OCI-LY7 (cell line): ENCODE measurements around the gene CCNC. TPM values are rescaled to one million over a fixed set of nuclear protein-coding genes. Genes with fewer than 3 reads are reported as not detected.

Experiments used
- BruUV-seq: library from RNA; stranded (reverse); fragments of 400-500 nt; replicated peaks from 2 replicates; lab custom pipeline; 2021; lab: Mats Ljungman, UMichigan
- CTCF ChIA-PET: fragments of 300-600 bp; sonication (Branson Sonifier 250); formaldehyde crosslinking; loops from one replicate; lab custom pipeline; 2022; ENCODE audit warnings: antibody characterized with exemption; ENCODE audit not compliant: unreplicated experiment; lab: Charles Lee
- POLR2A ChIA-PET: fragments of 300-600 bp; sonication (Branson Sonifier 250); formaldehyde crosslinking; loops from one replicate; lab custom pipeline; 2022; ENCODE audit warnings: antibody characterized with exemption; lab: Charles Lee
- DNase-seq: peaks from one replicate; pipeline ENCODE4 v3.0.0-alpha.2; 2015; ENCODE audit warnings: low spot score
- H2AFZ ChIP-seq: fragments of 200-600 bp; sonication (generic), shearing (Covaris generic); 2 replicates; pipeline ENCODE4 v1.6.1; 2014; ENCODE audit warnings: mild to moderate bottlenecking, antibody characterized with exemption, low read length, moderate library complexity
- H3K27ac ChIP-seq: fragments of 200-600 bp; sonication (generic); 2 replicates; pipeline ENCODE4 v1.5.1; 2014; ENCODE audit warnings: mixed run types, low read depth, mild to moderate bottlenecking, moderate library complexity, low read length, inconsistent platforms; ENCODE audit not compliant: poor library complexity, severe bottlenecking
- H3K36me3 ChIP-seq: fragments of 200-600 bp; sonication (generic); 2 replicates; pipeline ENCODE4 v1.6.1; 2014; ENCODE audit warnings: mild to moderate bottlenecking, antibody characterized with exemption, low read length, moderate library complexity, mixed read lengths; ENCODE audit not compliant: insufficient read depth
- H3K4me1 ChIP-seq: fragments of 200-600 bp; sonication (generic); 2 replicates; pipeline ENCODE4 v1.5.1; 2014; ENCODE audit warnings: mild to moderate bottlenecking, low read length; ENCODE audit not compliant: insufficient read depth, poor library complexity, severe bottlenecking
- H3K4me2 ChIP-seq: fragments of 200-600 bp; sonication (generic); 2 replicates; pipeline ENCODE4 v1.6.1; 2014; ENCODE audit warnings: mild to moderate bottlenecking, low read length
- H3K4me3 ChIP-seq: fragments of 200-600 bp; sonication (generic); 2 replicates; pipeline ENCODE4 v1.5.1; 2014; ENCODE audit warnings: mild to moderate bottlenecking, low read depth, low read length; ENCODE audit not compliant: poor library complexity, severe bottlenecking
- H3K79me2 ChIP-seq: fragments of 200-600 bp; sonication (generic); 2 replicates; pipeline ENCODE4 v1.6.1; 2016; ENCODE audit warnings: low read depth, mild to moderate bottlenecking, low read length, moderate library complexity, mixed read lengths; ENCODE audit not compliant: insufficient read depth
- H3K9me2 ChIP-seq: fragments of 200-600 bp; sonication (generic); 2 replicates; pipeline ENCODE4 v1.6.1; 2016; ENCODE audit warnings: mild to moderate bottlenecking, low read length, mixed read lengths; ENCODE audit not compliant: insufficient read depth
- H3K9me3 ChIP-seq: fragments of 200-600 bp; sonication (generic); 2 replicates; pipeline ENCODE4 v1.6.1; 2014; ENCODE audit warnings: mild to moderate bottlenecking, mixed run types, low read length, mixed read lengths
- H4K20me1 ChIP-seq: fragments of 200-600 bp; sonication (generic); 2 replicates; pipeline ENCODE4 v1.6.1; 2014; ENCODE audit warnings: mild to moderate bottlenecking, antibody characterized with exemption, low read length, moderate library complexity, mixed read lengths; ENCODE audit not compliant: insufficient read depth
- CTCF ChIP-seq: fragments of 200-600 bp; sonication (generic); conservative IDR thresholded peaks from 2 replicates; pipeline ENCODE4 v1.5.1; 2014; ENCODE audit warnings: mild to moderate bottlenecking, antibody characterized with exemption, low read length, moderate library complexity, mixed read lengths
- EZH2phosphoT487 ChIP-seq: fragments of 200-600 bp; sonication (generic); IDR thresholded peaks from 2 replicates; pipeline ENCODE4 v1.6.1; 2018; ENCODE audit warnings: low read depth, borderline replicate concordance, mild to moderate bottlenecking, mixed run types, antibody characterized with exemption, low read length, moderate library complexity, mixed read lengths
- intact Hi-C: fragments of 100-400 bp; cut with micrococcal nuclease; formaldehyde crosslinking; loops from one replicate; pipeline ENCODE4 v1.10.0; 2022; ENCODE audit not compliant: unreplicated experiment
- total RNA-seq, 2 experiments: library from RNA; depleted of rRNA in 1 of 2; stranded (reverse); fragments of >200 nt in 1 of 2; shearing (Covaris generic) in 1 of 2; gene quantifications; 2 replicates each; pipeline ENCODE4 v1.2.3, GENCODE V29; 2014 to 2022

Gene CCNC
- total RNA-seq, 2 experiments from 2014 or later, result 58.4 to 91.9 TPM

- H2AFZ ChIP-seq, result no peak overlapping the region
- H3K4me2 ChIP-seq, result no peak overlapping the region
- intact Hi-C loops, result no loop called here
- H3K79me2 ChIP-seq, result peaks cover 52% of the 10 kb centered on the region
- CTCF ChIA-PET, result no interaction called here
- no peaks in the 10 kb centered on the region for H3K4me1 ChIP-seq
- no peak overlapping the region for H3K27ac ChIP-seq
- H4K20me1 ChIP-seq, result 0 out of 2 replicates have a peak, but pooled peaks cover 11% of the 10 kb centered on the region
- DNase-seq, result no peak
- H3K9me3 ChIP-seq, result no peaks in the 10 kb centered on the region
- no peak overlapping the region for H3K4me3 ChIP-seq
- no peaks in the 10 kb centered on the region for H3K9me2 ChIP-seq
- TF ChIP-seq CTCF, result no peak
- TF ChIP-seq EZH2phosphoT487, result no peak
- no TSS peak for BruUV-seq
- POLR2A ChIA-PET, result interaction anchor here (0.6 to 1.0 kb wide), 4 partner anchors 10 to 209 kb away, joined by 3 to 4 read pairs (median 4); partner anchors contain the start of gene CCNC
- peaks cover 96% of the 10 kb centered on the region for H3K36me3 ChIP-seq
Observed at GRCh38 chr6:99559057-99559456, 9.4 kb downstream of the CCNC start.

GRCh38 chr6:99553888-99554287 lies 14.6 kb downstream of the CCNC start:
- CTCF ChIA-PET, result no interaction called here

More at GRCh38 chr6:99553888-99554287, 14.6 kb downstream of the CCNC start:
- TF ChIP-seq CTCF (no peak), EZH2phosphoT487 (no peak)
- Histone ChIP-seq H3K4me3 (no peak overlapping the region), H3K9me3 (no peaks in the 10 kb centered on the region), H3K4me1 (no peaks in the 10 kb centered on the region), H3K79me2 (peaks cover 2% of the 10 kb centered on the region; the same call in 1 of the 2 replicates), H3K36me3 (peaks cover 91% of the 10 kb centered on the region), H4K20me1 (no peaks in the 10 kb centered on the region), H3K27ac (no peak overlapping the region), H3K9me2 (no peaks in the 10 kb centered on the region), H2AFZ (no peak overlapping the region), H3K4me2 (no peak overlapping the region)
- DNase-seq, result no peak
- intact Hi-C loops, result no loop called here
- BruUV-seq, result no TSS peak
- POLR2A ChIA-PET, result no interaction called here
